ENCODE results near the gene BHMT. TPM values are rescaled to one million over a fixed set of nuclear protein-coding genes. Genes with fewer than 3 reads are reported as not detected.

The BHMT gene
- total RNA-seq, 4 donors from 2014 or later: 0.30 to 0.64 TPM; not detected in 2

GRCh38 chr5:79140553-79140952, 28.9 kb downstream of the BHMT start:
- Histone ChIP-seq H3K27me3 (no peaks in the 10 kb centered on the region), H3K4me1 (no peaks in the 10 kb centered on the region), H3K27ac (no peak overlapping the region), H3K36me3 (no peaks in the 10 kb centered on the region), H3K4me3 (no peak overlapping the region), H3K9me3 (no peaks in the 10 kb centered on the region)
- TF ChIP-seq POLR2A (IDR thresholded peaks at IDR 0.05): no peak
- TF ChIP-seq CTCF (IDR thresholded peaks at IDR 0.05): no peak
- TF ChIP-seq POLR2AphosphoS5 (IDR thresholded peaks at IDR 0.05): no peak
- TF ChIP-seq EP300 (IDR thresholded peaks at IDR 0.05): no peak
- WGBS: 80% methylated on average over 3 of the region's 3 CpGs
- DNase-seq (ENCODE audit: low spot score in 2 of 2): no peak

- TF ChIP-seq CTCF (IDR thresholded peaks at IDR 0.05): no peak
- no peak for TF ChIP-seq POLR2A (IDR thresholded peaks at IDR 0.05)
- Histone ChIP-seq H3K4me1 (no peaks in the 10 kb centered on the region), H3K36me3 (no peaks in the 10 kb centered on the region), H3K9me3 (no peaks in the 10 kb centered on the region), H3K27me3 (no peaks in the 10 kb centered on the region), H3K4me3 (no peak overlapping the region), H3K27ac (no peak overlapping the region)
- no peak for DNase-seq (ENCODE audit: low spot score in 2 of 2)
- WGBS: 74% methylated on average over 6 of the region's 6 CpGs
Measured at GRCh38 chr5:79143684-79144379, 32.2 kb downstream of the BHMT start.

- no peaks in the 10 kb centered on the region for H3K9me3 ChIP-seq
- H3K27me3 ChIP-seq: no peaks in the 10 kb centered on the region
- no peak for DNase-seq (ENCODE audit: low spot score in 2 of 2)
- no peak overlapping the region for H3K4me3 ChIP-seq
- no peak overlapping the region for H3K27ac ChIP-seq
- H3K36me3 ChIP-seq: no peaks in the 10 kb centered on the region
- no peaks in the 10 kb centered on the region for H3K4me1 ChIP-seq
- TF ChIP-seq EP300 (IDR thresholded peaks at IDR 0.05) (no peak), POLR2A (IDR thresholded peaks at IDR 0.05) (no peak), POLR2AphosphoS5 (IDR thresholded peaks at IDR 0.05) (no peak), CTCF (IDR thresholded peaks at IDR 0.05) (no peak)
Measured at GRCh38 chr5:79147076-79147475, 35.5 kb downstream of the BHMT start.

GRCh38 chr5:79149433-79149832, 37.8 kb downstream of the BHMT start:
- 78% methylated on average over 3 of the region's 3 CpGs for WGBS
- no peaks in the 10 kb centered on the region for H3K27me3 ChIP-seq
- TF ChIP-seq EP300 (IDR thresholded peaks at IDR 0.05) (no peak), CTCF (IDR thresholded peaks at IDR 0.05) (no peak), POLR2AphosphoS5 (IDR thresholded peaks at IDR 0.05) (no peak), POLR2A (IDR thresholded peaks at IDR 0.05) (no peak)
- no peaks in the 10 kb centered on the region for H3K9me3 ChIP-seq
- H3K36me3 ChIP-seq: no peaks in the 10 kb centered on the region
- DNase-seq (ENCODE audit: low spot score in 2 of 2): no peak
- no peak overlapping the region for H3K27ac ChIP-seq
- no peaks in the 10 kb centered on the region for H3K4me1 ChIP-seq
- no peak overlapping the region for H3K4me3 ChIP-seq

- 66% methylated on average over 6 of the region's 6 CpGs for WGBS
Measured at GRCh38 chr5:79151942-79152671, 40.5 kb downstream of the BHMT start.

More at GRCh38 chr5:79151942-79152671, 40.5 kb downstream of the BHMT start:
- Histone ChIP-seq H3K4me3 (no peak overlapping the region), H3K4me1 (no peaks in the 10 kb centered on the region), H3K9me3 (no peaks in the 10 kb centered on the region), H3K27me3 (no peaks in the 10 kb centered on the region), H3K27ac (no peak overlapping the region), H3K36me3 (no peaks in the 10 kb centered on the region)
- no peak for DNase-seq (ENCODE audit: low spot score in 2 of 2)
- no peak for TF ChIP-seq POLR2AphosphoS5 (IDR thresholded peaks at IDR 0.05)
- no peak for TF ChIP-seq CTCF (IDR thresholded peaks at IDR 0.05)
- TF ChIP-seq EP300 (IDR thresholded peaks at IDR 0.05): no peak
- TF ChIP-seq POLR2A (IDR thresholded peaks at IDR 0.05): no peak
